Hematopoietic multipotent progenitor cell treated with erythropoietin and hydrocortisone succinate and interleukin-3 and kit ligand, for 15 days (in vitro differentiated cells): ENCODE data around the gene SCAF8.
"Not testable (repeated sequence)": the region's sequence is repeated elsewhere in the genome, so short reads cannot be mapped to it uniquely, and the experiment has no call there.

Experiments used
- DNase-seq: peaks from one replicate; pipeline ENCODE4 v3.0.0-alpha.2; 2015; ENCODE audit warnings: low spot score

SCAF8 gene

GRCh38 chr6:154733183-154733625, at the start of gene SCAF8:
Gene SCAF8, plus strand, starts transcription at chr6:154733416. Its CDS starts 485 bp downstream, at chr6:154733901.
- DNase-seq: peak; percentile 88

GRCh38 chr6:154683756-154684523, 49.3 kb upstream of the SCAF8 start:
- DNase-seq: no peak

GRCh38 chr6:154686162-154686561, 47.1 kb upstream of the SCAF8 start:
- no peak for DNase-seq

DNA sequence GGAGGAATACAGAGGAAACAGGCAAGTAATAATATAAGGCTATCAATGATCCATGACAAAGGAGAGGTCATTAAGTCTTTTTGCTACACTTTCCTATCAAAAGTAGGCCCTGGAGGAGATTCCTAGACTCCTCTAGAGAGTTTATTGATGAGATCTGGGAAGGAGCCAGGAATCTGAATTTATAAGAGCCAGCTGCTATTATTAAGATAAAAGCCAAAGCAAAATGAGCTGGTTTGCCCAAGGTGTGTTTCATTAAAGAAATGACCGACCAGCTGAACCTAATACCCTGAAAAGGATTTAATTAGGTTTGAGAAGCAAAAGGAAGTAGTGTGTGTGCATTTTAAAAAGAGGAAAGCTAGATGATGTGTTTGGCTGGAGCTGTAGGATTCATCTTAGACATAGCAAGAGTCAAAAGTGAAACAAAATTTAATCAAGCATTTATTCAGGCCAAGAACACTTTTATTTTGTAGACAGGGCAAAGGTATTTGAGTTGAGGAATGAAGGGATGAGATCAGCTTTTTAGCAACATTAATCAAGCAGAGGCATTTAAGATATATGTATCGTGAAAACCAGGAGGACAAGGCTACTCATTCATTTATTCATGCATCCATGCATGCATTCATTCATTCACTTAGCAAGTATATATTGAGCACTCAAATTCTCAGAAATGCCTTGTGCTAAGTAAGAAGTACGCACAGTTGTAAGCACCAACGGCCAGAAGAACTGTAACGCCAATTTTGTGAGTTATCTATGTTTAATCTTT, 43.5 kb upstream of the SCAF8 start:
- DNase-seq: no peak

DNA sequence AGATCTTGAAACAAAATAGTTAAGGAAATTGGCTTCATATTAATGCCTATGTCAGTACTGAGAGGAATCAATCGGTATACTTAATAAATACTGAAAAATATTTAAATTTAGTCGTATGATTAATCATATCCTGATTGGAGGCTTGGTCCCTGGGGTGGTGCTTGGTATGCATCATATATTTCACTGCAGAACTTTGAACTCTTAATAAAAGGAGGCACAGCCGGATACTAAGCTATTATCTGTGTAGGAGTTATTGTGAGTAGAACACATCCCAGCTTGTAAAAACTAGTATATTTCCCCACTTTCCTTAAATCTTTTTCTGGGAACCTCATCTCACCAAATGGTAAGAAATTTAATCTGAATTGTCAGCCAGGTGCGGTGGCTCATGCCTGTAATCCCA, 42.4 kb upstream of the SCAF8 start:
- DNase-seq: no peak

DNA sequence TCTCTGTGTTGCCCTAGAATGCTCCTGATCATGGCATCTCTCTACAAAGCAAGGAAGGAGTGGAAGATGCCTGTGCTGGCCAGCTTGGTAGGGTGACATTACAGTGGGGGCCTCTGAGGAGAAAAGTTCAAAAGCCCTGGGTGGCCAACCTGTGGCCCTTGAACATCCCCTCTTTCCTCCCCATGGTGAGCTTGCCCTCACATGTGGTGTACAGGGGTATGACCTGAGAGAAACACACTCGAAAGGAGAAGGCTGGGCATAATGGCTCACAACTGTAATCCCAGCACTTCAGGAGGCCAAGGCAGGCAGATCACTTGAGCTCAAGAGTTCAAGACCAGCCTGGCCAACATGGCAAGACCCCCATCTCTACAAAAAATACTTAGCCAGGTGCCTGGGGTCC, 36.6 kb upstream of the SCAF8 start:
- no peak for DNase-seq

GRCh38 chr6:154703124-154703523, 30.1 kb upstream of the SCAF8 start:
- no peak for DNase-seq

DNA sequence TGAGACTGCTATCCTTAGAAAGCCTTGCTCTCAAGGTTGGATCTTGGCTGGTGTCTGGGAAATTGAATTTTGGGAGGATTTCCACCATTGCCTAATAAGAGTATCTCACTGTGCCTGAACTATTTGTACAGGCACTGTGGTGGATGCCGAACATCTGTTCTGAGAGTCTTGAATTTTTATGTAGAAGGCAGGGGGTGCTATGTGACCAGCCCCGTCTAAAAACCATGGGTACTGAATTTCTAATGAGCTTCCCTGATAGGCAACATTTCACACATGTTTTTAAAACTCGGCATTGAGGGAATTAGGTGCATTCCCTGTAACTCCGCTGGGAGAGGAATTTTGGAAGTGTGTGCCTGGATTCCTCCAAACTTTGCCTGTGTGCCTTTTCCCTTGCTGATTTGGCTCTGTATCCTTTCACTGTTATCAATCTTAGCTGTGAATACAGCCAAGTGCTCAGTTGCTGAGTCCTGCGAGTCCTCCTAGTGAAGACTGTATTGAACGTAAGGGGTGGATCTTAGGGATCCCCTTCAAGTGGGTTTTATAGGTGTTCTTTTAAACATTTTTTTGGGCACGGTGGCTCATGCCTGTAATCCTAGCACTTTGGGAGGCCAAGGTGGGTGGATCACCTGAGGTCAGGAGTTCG, 27.6 kb upstream of the SCAF8 start:
- no peak for DNase-seq

DNA sequence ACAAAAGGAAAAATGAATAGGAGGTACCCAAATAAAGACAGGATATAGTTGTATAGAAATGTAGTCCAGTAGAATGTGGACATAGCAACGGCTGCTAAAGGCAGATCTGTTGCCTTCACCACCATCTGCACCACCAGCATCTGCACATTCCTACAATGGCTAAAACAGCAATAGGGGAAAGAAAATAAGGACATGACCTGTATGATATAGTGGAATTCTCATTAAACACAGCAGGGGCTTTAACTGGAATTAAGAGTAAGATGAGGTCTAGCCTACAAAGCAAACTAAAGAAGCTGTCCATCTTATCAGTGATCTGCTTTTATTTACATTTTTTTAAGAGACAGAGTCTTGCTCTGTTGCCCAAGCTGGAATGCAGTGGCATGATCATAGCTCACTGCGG, 26.8 kb upstream of the SCAF8 start:
- DNase-seq: no peak

GRCh38 chr6:154709621-154710020, 23.6 kb upstream of the SCAF8 start:
- DNase-seq: no peak

GRCh38 chr6:154710689-154711088, 22.5 kb upstream of the SCAF8 start:
- no peak for DNase-seq

GRCh38 chr6:154715446-154715845, 17.8 kb upstream of the SCAF8 start:
- no peak for DNase-seq

DNA sequence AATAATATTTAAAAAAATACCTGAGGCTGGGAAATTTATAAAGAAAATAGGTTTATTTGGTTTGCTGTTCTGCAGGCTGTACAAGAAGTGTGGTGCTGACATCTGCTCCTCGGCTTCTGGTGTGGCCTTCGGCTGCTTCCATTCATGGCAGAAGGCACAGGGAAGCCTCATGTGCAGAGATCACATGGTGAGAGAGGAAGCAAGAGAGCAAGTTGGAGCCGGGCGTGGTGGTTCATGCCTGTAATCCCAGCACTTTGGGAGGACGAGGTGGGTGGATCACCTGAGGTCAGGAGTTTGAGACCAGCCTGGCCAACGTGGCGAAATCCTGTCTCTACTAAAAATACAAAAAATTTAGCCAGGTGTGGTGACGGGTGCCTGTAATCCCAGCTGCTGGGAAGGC, 16.9 kb upstream of the SCAF8 start:
- not testable (repeated sequence) for DNase-seq

- DNase-seq: no peak
These were observed 13.8 kb upstream of the SCAF8 start for GRCh38 chr6:154719433-154719832.

DNA sequence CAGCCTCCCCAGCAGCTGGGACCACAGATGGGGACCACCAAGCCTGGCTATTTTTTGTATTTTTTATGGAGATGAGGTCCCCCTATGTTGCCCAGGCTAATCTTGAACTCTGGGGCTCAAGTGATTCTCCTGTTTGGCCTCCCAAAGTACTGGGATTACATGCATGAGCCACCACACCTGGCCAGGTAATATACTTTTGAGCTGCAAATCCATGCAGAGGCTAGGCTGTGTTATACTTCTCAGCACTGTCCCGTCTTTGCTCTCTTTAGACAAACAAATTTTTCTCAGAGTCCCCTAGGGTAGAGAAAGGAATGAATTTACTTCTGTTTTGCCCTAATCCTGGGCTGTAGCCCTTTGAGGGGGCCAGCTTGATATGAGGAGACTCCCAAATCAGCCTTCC, 13.4 kb upstream of the SCAF8 start:
- no peak for DNase-seq

DNA sequence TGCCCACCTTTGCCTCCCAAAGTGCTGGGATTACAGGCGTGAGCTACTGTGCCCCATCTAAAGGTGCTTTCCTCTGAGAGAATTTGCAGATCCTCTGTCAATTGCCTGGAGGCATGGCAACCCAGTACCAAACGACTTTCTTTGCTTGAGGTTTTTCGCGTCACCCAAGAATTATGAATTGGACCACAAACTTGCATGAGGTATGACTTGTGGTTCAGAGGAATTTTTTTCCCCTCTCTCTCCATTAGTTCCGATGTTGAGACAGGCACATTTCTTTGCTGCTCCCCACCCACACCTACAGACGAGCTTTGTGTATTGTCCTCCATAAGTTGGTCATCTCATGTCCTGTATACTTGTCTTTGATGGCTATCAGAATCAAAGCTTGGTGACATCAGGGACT, 11.8 kb upstream of the SCAF8 start:
- DNase-seq: no peak

DNA sequence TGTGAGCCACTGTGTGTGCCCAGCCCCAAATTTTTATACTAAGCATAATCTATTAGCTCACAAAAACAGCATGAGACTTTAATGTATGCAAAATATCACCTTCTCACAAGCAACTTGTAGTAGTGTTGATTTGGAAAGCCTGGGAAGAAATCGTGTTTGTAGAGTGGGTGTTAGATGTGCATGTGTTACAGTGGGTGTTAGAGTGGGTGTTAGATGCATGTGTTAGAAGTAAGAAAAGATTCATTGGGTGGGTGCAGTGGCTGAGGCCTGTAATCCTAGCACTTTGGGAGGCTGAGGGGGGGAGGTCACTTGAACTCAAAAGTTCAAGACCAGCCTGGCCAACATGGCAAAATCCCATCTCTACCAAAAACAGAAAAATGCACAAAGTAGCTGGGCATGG, 6.3 kb upstream of the SCAF8 start:
- DNase-seq: no peak

DNA sequence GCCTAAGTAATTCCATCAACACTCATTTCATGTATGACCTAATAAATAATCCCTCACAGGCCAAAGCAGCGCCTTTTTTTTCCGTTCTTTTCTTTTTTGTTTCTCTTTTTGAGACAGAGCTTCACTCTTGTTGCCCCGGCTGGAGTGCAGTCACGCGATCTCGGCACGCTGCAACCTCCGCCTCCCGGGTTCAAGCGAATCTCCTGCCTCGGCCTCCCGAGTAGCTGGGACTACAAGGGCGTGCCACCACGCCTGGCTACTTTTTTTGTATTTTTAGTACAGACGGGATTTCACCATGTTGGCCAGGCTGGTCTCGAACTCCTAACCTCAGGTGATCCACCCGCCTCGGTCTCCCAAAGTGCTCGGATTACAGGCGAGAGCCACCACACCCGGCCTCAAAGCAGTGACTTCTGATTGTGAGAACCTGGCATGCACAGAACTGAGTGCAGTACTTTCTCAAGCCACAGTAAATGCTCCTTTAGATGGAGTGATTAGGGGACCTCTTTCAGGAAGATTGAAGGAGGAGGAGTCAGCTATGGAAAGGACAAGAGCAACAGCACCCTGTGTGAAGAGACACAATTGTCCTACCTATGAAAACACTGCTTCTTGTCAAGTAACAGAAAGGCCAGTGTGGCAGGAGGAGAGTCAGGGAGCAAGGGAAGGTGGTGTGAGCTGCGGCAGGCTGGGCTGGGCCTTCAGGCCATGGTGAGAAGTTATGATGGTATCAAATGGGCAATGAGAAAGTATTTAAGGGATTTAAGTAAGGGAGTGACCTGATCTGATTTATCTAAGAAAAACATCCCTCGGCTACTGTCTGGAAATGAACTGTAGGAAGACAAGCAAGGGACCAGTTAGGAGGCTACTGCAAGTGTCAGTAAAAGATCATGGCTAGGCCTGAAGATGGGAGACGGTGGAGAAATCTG, 1.7 kb upstream of the SCAF8 start:
- DNase-seq: no peak

GRCh38 chr6:154732538-154733182, 556 bp upstream of the SCAF8 start:
- DNase-seq: no peak

GRCh38 chr6:154733626-154734382, 588 bp downstream of the SCAF8 start:
- peak; percentile 80 for DNase-seq
